ENCODE measurements around the gene DMD. TPM values are rescaled to one million over a fixed set of nuclear protein-coding genes. Genes with fewer than 3 reads are reported as not detected.

The DMD gene
- total RNA-seq, 2 experiments from 2014 or later: 0.27 to 0.49 TPM

GRCh38 chrX:32116047-32116446, 1095.3 kb downstream of the DMD start:
- ATAC-seq: no peak
- no peak overlapping the region for H3K27ac Mint-ChIP-seq
- peaks cover 2% of the 10 kb centered on the region for H3K9me3 Mint-ChIP-seq
- TF ChIP-seq, protein P1, sequence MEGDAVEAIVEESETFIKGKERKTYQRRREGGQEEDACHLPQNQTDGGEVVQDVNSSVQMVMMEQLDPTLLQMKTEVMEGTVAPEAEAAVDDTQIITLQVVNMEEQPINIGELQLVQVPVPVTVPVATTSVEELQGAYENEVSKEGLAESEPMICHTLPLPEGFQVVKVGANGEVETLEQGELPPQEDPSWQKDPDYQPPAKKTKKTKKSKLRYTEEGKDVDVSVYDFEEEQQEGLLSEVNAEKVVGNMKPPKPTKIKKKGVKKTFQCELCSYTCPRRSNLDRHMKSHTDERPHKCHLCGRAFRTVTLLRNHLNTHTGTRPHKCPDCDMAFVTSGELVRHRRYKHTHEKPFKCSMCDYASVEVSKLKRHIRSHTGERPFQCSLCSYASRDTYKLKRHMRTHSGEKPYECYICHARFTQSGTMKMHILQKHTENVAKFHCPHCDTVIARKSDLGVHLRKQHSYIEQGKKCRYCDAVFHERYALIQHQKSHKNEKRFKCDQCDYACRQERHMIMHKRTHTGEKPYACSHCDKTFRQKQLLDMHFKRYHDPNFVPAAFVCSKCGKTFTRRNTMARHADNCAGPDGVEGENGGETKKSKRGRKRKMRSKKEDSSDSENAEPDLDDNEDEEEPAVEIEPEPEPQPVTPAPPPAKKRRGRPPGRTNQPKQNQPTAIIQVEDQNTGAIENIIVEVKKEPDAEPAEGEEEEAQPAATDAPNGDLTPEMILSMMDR (IDR thresholded peaks at IDR 0.05): no peak
- intact Hi-C loops (cut with micrococcal nuclease): no loop called here
- H3K4me1 Mint-ChIP-seq (ENCODE audit: low read depth): no peaks in the 10 kb centered on the region
- CTCF ChIA-PET: no interaction called here
- no peak overlapping the region for H3K4me3 Mint-ChIP-seq
- H3K27me3 Mint-ChIP-seq: no peaks in the 10 kb centered on the region
- POLR2A ChIA-PET: no interaction called here
- no peak for DNase-seq
- no peaks in the 10 kb centered on the region for H3K36me3 Mint-ChIP-seq (ENCODE audit: low read depth)

GRCh38 chrX:32087663-32088062, 1123.7 kb downstream of the DMD start:
- Mint-ChIP-seq H3K4me3 (no peak overlapping the region), H3K4me1 (ENCODE audit: low read depth) (no peaks in the 10 kb centered on the region), H3K27ac (no peak overlapping the region), H3K36me3 (ENCODE audit: low read depth) (no peaks in the 10 kb centered on the region), H3K27me3 (no peaks in the 10 kb centered on the region), H3K9me3 (no peaks in the 10 kb centered on the region)
- no peak for DNase-seq
- TF ChIP-seq, protein P1 (IDR thresholded peaks at IDR 0.05): no peak
- intact Hi-C loops (cut with micrococcal nuclease): no loop called here
- ATAC-seq: no peak
- ChIA-PET POLR2A (no interaction called here), CTCF (no interaction called here)

DNA sequence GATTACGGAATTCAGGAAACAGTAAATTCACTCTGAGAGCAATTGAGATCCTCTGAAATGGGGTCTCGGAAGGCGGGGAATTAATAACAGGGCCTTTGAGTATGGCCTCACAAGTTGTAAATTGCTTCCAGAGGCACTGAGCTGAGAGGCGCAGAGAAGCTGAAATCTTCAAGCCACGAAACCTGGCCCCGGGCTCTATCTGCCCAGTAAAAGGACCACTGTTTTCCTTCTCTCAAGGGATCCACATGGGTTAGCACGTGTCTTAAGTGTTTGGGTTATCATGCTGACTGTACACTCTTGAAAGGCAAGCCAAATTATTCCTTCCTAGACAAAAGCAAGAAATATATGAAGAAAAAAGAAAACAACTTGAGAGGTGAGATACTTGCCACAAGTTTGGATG, 1126.6 kb downstream of the DMD start:
- CTCF ChIA-PET: no interaction called here
- Mint-ChIP-seq H3K27ac (no peak overlapping the region), H3K36me3 (ENCODE audit: low read depth) (no peaks in the 10 kb centered on the region), H3K9me3 (no peaks in the 10 kb centered on the region), H3K4me1 (ENCODE audit: low read depth) (no peaks in the 10 kb centered on the region), H3K4me3 (no peak overlapping the region), H3K27me3 (no peaks in the 10 kb centered on the region)
- ATAC-seq (no peak), DNase-seq (no peak)
- TF ChIP-seq, protein P1 (IDR thresholded peaks at IDR 0.05): no peak
- POLR2A ChIA-PET: no interaction called here
- intact Hi-C loops (cut with micrococcal nuclease): no loop called here

DNA sequence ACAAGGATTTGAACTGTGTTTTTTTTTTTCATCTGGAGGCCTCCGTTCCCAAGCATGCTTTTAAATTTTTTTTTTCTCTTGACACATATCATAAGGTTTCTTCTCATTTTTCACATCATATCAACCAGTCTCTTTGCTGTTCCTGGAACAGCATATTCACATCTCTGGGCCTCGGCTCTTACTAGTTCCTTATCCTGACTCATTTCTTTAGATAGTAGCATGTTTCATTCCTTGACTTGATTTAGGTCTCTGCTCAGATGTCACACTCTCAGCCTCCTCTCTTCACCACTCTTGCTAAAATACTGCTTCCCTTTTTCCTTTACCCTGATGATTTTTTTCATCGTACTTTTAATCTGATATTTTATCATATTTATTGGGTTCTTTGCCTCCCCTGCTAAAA, 1163.1 kb downstream of the DMD start:
- intact Hi-C loops (cut with micrococcal nuclease): no loop called here
- Mint-ChIP-seq H3K4me1 (ENCODE audit: low read depth) (no peaks in the 10 kb centered on the region), H3K36me3 (ENCODE audit: low read depth) (no peaks in the 10 kb centered on the region), H3K27ac (no peak overlapping the region), H3K27me3 (no peaks in the 10 kb centered on the region), H3K9me3 (no peaks in the 10 kb centered on the region), H3K4me3 (no peak overlapping the region)
- DNase-seq: no peak
- ChIA-PET CTCF (no interaction called here), POLR2A (no interaction called here)
- ATAC-seq: no peak
- TF ChIP-seq, protein P1 (IDR thresholded peaks at IDR 0.05): no peak

- H3K27me3 Mint-ChIP-seq: no peaks in the 10 kb centered on the region
- TF ChIP-seq, protein P1 (IDR thresholded peaks at IDR 0.05): no peak
Measured at GRCh38 chrX:32045149-32045548, 1166.2 kb downstream of the DMD start.

More at GRCh38 chrX:32045149-32045548, 1166.2 kb downstream of the DMD start:
- Mint-ChIP-seq H3K4me3 (no peak overlapping the region), H3K9me3 (no peaks in the 10 kb centered on the region), H3K36me3 (ENCODE audit: low read depth) (no peaks in the 10 kb centered on the region), H3K4me1 (ENCODE audit: low read depth) (no peaks in the 10 kb centered on the region), H3K27ac (no peak overlapping the region)
- intact Hi-C loops (cut with micrococcal nuclease): no loop called here
- ATAC-seq (no peak), DNase-seq (no peak)
- POLR2A ChIA-PET: no interaction called here
- CTCF ChIA-PET: no interaction called here
